Measurements from ENCODE around the gene ROCK2. TPM values are rescaled to one million over a fixed set of nuclear protein-coding genes. Genes with fewer than 3 reads are reported as not detected.

The ROCK2 gene
- total and polyA plus RNA-seq, 9 of the 15 experiments (the other 6 are each of a cell fraction or from before 2014, with no cell fraction given) = 4.9 to 30.6 (median 14.3) TPM

- TF ChIP-seq ZNF143 (CRISPR knock-in tag; IDR thresholded peaks at IDR 0.05) = no peak
- TF ChIP-seq HDAC8 (tag; IDR thresholded peaks at IDR 0.05) = no peak
- no peak for TF ChIP-seq TAF9B (IDR thresholded peaks at IDR 0.05; ENCODE audit: partially characterized antibody)
- no peak for TF ChIP-seq LARP7 (IDR thresholded peaks at IDR 0.05)
- no peak for TF ChIP-seq ZBTB8A (IDR thresholded peaks at IDR 0.05; ENCODE audit: partially characterized antibody)
- no peak for TF ChIP-seq CBX5 (IDR thresholded peaks at IDR 0.05; ENCODE audit: borderline replicate concordance, low read depth)
- no peak for TF ChIP-seq CHD4 (IDR thresholded peaks at IDR 0.05; ENCODE audit: insufficient read depth, insufficient replicate concordance, low read depth, low read length, poor library complexity, severe bottlenecking)
- no peak for TF ChIP-seq ZNF175 (CRISPR knock-in tag; IDR thresholded peaks at IDR 0.05; ENCODE audit: low read depth)
- TF ChIP-seq HMBOX1 (IDR thresholded peaks at IDR 0.05) = peak; percentile 87
- no peak for TF ChIP-seq ZNF507 (tag; conservative IDR thresholded peaks at IDR 0.05)
- no peak for TF ChIP-seq RERE (CRISPR knock-in tag; IDR thresholded peaks at IDR 0.05; ENCODE audit: borderline replicate concordance)
- TF ChIP-seq HOXB6 (CRISPR knock-in tag; IDR thresholded peaks at IDR 0.05; ENCODE audit: borderline replicate concordance) = no peak
- TF ChIP-seq SNAPC5 (CRISPR knock-in tag; IDR thresholded peaks at IDR 0.05) = no peak
- no peak for TF ChIP-seq ZNF12 (CRISPR knock-in tag; IDR thresholded peaks at IDR 0.05)
Measured at GRCh38 chr2:11342551-11343367, 1.7 kb downstream of the ROCK2 start (continued).
